Natural killer cell (primary cell): ENCODE measurements around the gene TOP2B. TPM values are rescaled to one million over a fixed set of nuclear protein-coding genes. Genes with fewer than 3 reads are reported as not detected.

Experiments used
- ATAC-seq, 3 donors: fragments of 150-1000 bp in 2 of 3; fragments of 200-7000 bp in 1 of 3; cut with Tn5 transposase; 1 replicate in 1 of 3; 2 replicates in 2 of 3; pipeline ENCODE4 v1.10.0; 2021; ENCODE audit warnings: mild to moderate bottlenecking in 2 of 3, moderate library complexity in 2 of 3
- DNase-seq, 2 donors: peaks; one replicate each; pipeline versions ENCODE4 v3.0.0 to v3.0.0-alpha.2; 2013 to 2021; ENCODE audit warnings: mixed read lengths in 1 of 2
- H3K27ac ChIP-seq: one replicate; pipeline ENCODE4 v1.5.1; 2013; ENCODE audit warnings: mild to moderate bottlenecking, low read length
- H3K27me3 ChIP-seq: one replicate; pipeline ENCODE4 v1.6.1; 2013; ENCODE audit warnings: low read length; ENCODE audit not compliant: control insufficient read depth, insufficient read depth
- H3K36me3 ChIP-seq: one replicate; pipeline ENCODE4 v1.6.1; 2013; ENCODE audit warnings: low read length; ENCODE audit not compliant: control insufficient read depth, insufficient read depth
- H3K4me1 ChIP-seq: one replicate; pipeline ENCODE4 v1.6.1; 2013; ENCODE audit warnings: low read length; ENCODE audit not compliant: control insufficient read depth, insufficient read depth
- H3K4me3 ChIP-seq: one replicate; pipeline ENCODE4 v1.5.1; 2013; ENCODE audit warnings: low read length
- H3K9me3 ChIP-seq: one replicate; pipeline ENCODE4 v1.6.1; 2013; ENCODE audit warnings: low read length; ENCODE audit not compliant: control insufficient read depth, insufficient read depth
- H3K27ac Mint-ChIP-seq, 2 donors: one replicate each; pipeline ENCODE4 v1.8.0; 2022; ENCODE audit warnings: mild to moderate bottlenecking in 2 of 2, mixed read lengths in 2 of 2, moderate library complexity in 1 of 2
- H3K27me3 Mint-ChIP-seq, 2 donors: one replicate each; pipeline ENCODE4 v1.8.0; 2022; ENCODE audit warnings: low read depth in 2 of 2, mixed read lengths in 2 of 2
- H3K36me3 Mint-ChIP-seq: one replicate; pipeline ENCODE4 v1.8.0; 2022; ENCODE audit warnings: mixed read lengths
- H3K4me1 Mint-ChIP-seq, 2 donors: one replicate each; pipeline ENCODE4 v1.8.0; 2022; ENCODE audit warnings: mixed read lengths in 2 of 2
- H3K4me3 Mint-ChIP-seq: one replicate; pipeline ENCODE4 v1.8.0; 2022; ENCODE audit warnings: mild to moderate bottlenecking, moderate library complexity, mixed read lengths
- H3K9me3 Mint-ChIP-seq, 2 donors: one replicate each; pipeline ENCODE4 v1.8.0; 2022; ENCODE audit warnings: mixed read lengths in 2 of 2
- CTCF ChIP-seq: fragments of 200-600 bp; IDR thresholded peaks from one replicate; pipeline ENCODE4 v1.8.0; 2022; ENCODE audit warnings: antibody characterized with exemption
- WGBS: methylation state at CpG from one replicate; pipeline ENCODE4 v1.1.7; 2013; ENCODE audit warnings: missing lambda C conversion rate; ENCODE audit not compliant: insufficient coverage; 5-methylcytosine and 5-hydroxymethylcytosine counted together
- intact Hi-C: fragments of 100-400 bp; cut with micrococcal nuclease; formaldehyde crosslinking; loops from one replicate; pipeline ENCODE4 v1.14.2; 2022
- total RNA-seq, 4 donors: library from RNA; stranded (reverse); fragments of 120-200 nt in 1 of 4; gene quantifications; one replicate each; pipeline versions ENCODE4 v1.2.3 to v1.2.4, GENCODE V29; 2013 to 2022

Gene TOP2B
- total RNA-seq, 3 donors from 2014 or later (not counting 1 experiment from before 2014, with no cell fraction given), result 126 to 180 (median 152) TPM

GRCh38 chr3:25708036-25708435 lies 43.3 kb upstream of the TOP2B start:
- Histone ChIP-seq H3K36me3 (no peaks in the 10 kb centered on the region), H3K27me3 (peaks cover 3% of the 10 kb centered on the region), H3K27ac (no peak overlapping the region), H3K4me1 (no peaks in the 10 kb centered on the region), H3K9me3 (no peaks in the 10 kb centered on the region), H3K4me3 (no peak overlapping the region)
- DNase-seq, result no peak
- H3K36me3 Mint-ChIP-seq, result no peaks in the 10 kb centered on the region
- H3K4me3 Mint-ChIP-seq, result no peak overlapping the region
- no peak for TF ChIP-seq CTCF
- no peak overlapping the region for H3K27ac Mint-ChIP-seq
- H3K9me3 Mint-ChIP-seq, result no peaks in the 10 kb centered on the region
- H3K4me1 Mint-ChIP-seq, result no peaks in the 10 kb centered on the region
- intact Hi-C loops, result no loop called here
- peaks cover 3 to 31% of the 10 kb centered on the region in 2 donors for H3K27me3 Mint-ChIP-seq
- WGBS, result 76% methylated on average over 3 of the region's 3 CpGs
- ATAC-seq, result no peak

DNA sequence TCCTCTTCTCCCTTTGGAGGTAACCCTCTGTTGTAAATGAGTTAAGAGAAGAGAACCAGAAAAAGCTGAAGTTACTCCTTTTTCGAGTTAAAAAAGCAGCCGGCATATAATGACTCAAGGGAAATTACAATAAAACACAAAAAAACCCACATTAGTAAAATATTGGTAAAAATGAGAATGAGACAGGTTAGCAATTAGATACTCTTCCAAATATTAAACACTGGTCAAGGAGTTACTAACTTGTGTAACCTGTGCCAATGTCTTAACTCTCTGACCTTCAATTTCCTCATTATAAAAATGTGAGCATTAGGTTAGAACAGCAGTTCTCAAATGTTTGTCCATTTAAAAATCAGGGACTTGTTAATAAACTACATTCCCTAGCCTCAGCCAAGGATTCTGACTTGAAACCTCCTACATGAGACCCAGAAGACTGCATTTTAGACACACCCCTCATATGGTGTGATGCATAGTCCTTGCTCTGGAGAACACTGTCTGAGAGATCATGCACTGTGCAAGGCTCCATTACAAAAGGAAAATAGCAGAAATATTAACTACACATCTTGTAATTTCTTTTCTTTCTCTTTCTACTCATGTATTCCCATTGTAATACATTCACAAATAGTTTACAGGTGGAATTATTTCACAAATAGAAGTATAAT lies 42.7 kb upstream of the TOP2B start:
- DNase-seq (no peak), ATAC-seq (no peak)
- Histone ChIP-seq H3K4me3 (no peak overlapping the region), H3K27ac (no peak overlapping the region), H3K9me3 (no peaks in the 10 kb centered on the region), H3K27me3 (peaks cover 3% of the 10 kb centered on the region), H3K36me3 (no peaks in the 10 kb centered on the region), H3K4me1 (no peaks in the 10 kb centered on the region)
- intact Hi-C loops, result no loop called here
- no peaks in the 10 kb centered on the region for H3K4me1 Mint-ChIP-seq
- no CpG with 5 or more reads among the region's 2 CpGs for WGBS
- no peak overlapping the region for H3K4me3 Mint-ChIP-seq
- no peaks in the 10 kb centered on the region for H3K36me3 Mint-ChIP-seq
- H3K27ac Mint-ChIP-seq, result no peak overlapping the region
- H3K27me3 Mint-ChIP-seq, result peaks cover 7 to 31% of the 10 kb centered on the region in 2 donors
- TF ChIP-seq CTCF, result no peak
- H3K9me3 Mint-ChIP-seq, result no peaks in the 10 kb centered on the region

- Histone ChIP-seq H3K4me3 (no peak overlapping the region), H3K27ac (no peak overlapping the region), H3K9me3 (no peaks in the 10 kb centered on the region), H3K36me3 (no peaks in the 10 kb centered on the region), H3K27me3 (peaks cover 3% of the 10 kb centered on the region), H3K4me1 (no peaks in the 10 kb centered on the region)
- DNase-seq (no peak), ATAC-seq (no peak)
- Mint-ChIP-seq H3K27ac (no peak overlapping the region), H3K36me3 (no peaks in the 10 kb centered on the region), H3K4me1 (no peaks in the 10 kb centered on the region), H3K27me3 (peaks cover 7 to 31% of the 10 kb centered on the region in 2 donors), H3K4me3 (no peak overlapping the region), H3K9me3 (no peaks in the 10 kb centered on the region)
- TF ChIP-seq CTCF, result no peak
- 92% methylated on average over 4 of the region's 4 CpGs for WGBS
- intact Hi-C loops, result no loop called here
Observed at GRCh38 chr3:25706213-25706612, 41.5 kb upstream of the TOP2B start.

- H3K9me3 ChIP-seq, result no peaks in the 10 kb centered on the region
- no peak for TF ChIP-seq CTCF
Observed at GRCh38 chr3:25697553-25697952, 32.8 kb upstream of the TOP2B start.

More at GRCh38 chr3:25697553-25697952, 32.8 kb upstream of the TOP2B start:
- no CpG with 5 or more reads among the region's 1 CpG for WGBS
- DNase-seq (no peak), ATAC-seq (no peak)
- Histone ChIP-seq H3K4me3 (no peak overlapping the region), H3K27me3 (no peaks in the 10 kb centered on the region), H3K4me1 (no peaks in the 10 kb centered on the region), H3K27ac (no peak overlapping the region), H3K36me3 (no peaks in the 10 kb centered on the region)
- Mint-ChIP-seq H3K36me3 (no peaks in the 10 kb centered on the region), H3K27me3 (no peaks in the 10 kb centered on the region), H3K4me3 (no peak overlapping the region), H3K4me1 (no peaks in the 10 kb centered on the region), H3K27ac (no peak overlapping the region), H3K9me3 (no peaks in the 10 kb centered on the region)
- intact Hi-C loops, result no loop called here
